GM18873 (cell line): Measurements from ENCODE around the gene NUDT16L1.

ENCODE experiments used
- ATAC-seq: cut with Tn5 transposase; IDR thresholded peaks from one replicate; pipeline ENCODE4 v1.9.1; 2021; ENCODE audit warnings: mild to moderate bottlenecking, moderate library complexity, moderate number of reproducible peaks; ENCODE audit not compliant: unreplicated experiment, low FRiP score

The NUDT16L1 gene

GRCh38 chr16:4681471-4682083, 11.8 kb upstream of the NUDT16L1 start:
- no peak for ATAC-seq

- ATAC-seq = no peak
These were observed 11.2 kb upstream of the NUDT16L1 start for GRCh38 chr16:4682084-4682591.

GRCh38 chr16:4682616-4683254, 10.6 kb upstream of the NUDT16L1 start:
- ATAC-seq = no peak

- no peak for ATAC-seq
These were observed 9.9 kb upstream of the NUDT16L1 start for GRCh38 chr16:4683255-4684057.

GRCh38 chr16:4684058-4684715, 9.2 kb upstream of the NUDT16L1 start:
- no peak for ATAC-seq

GRCh38 chr16:4684763-4685162, 8.6 kb upstream of the NUDT16L1 start:
- no peak for ATAC-seq

- no peak for ATAC-seq
These were observed 8.1 kb upstream of the NUDT16L1 start for GRCh38 chr16:4685292-4685691.

- no peak for ATAC-seq
These were observed 7.4 kb upstream of the NUDT16L1 start for GRCh38 chr16:4685776-4686496.

- ATAC-seq = no peak
These were observed 6.7 kb upstream of the NUDT16L1 start for GRCh38 chr16:4686497-4687210.

- ATAC-seq = no peak
These were observed 5.9 kb upstream of the NUDT16L1 start for GRCh38 chr16:4687416-4687815.

- ATAC-seq = no peak
These were observed 5.3 kb upstream of the NUDT16L1 start for GRCh38 chr16:4687946-4688673.

GRCh38 chr16:4688674-4689045, 4.7 kb upstream of the NUDT16L1 start:
- no peak for ATAC-seq

GRCh38 chr16:4689091-4689671, 4.2 kb upstream of the NUDT16L1 start:
- no peak for ATAC-seq

GRCh38 chr16:4689864-4690704, 3.3 kb upstream of the NUDT16L1 start:
- no peak for ATAC-seq

- ATAC-seq = no peak
These were observed 2.3 kb upstream of the NUDT16L1 start for GRCh38 chr16:4690946-4691665.

- no peak for ATAC-seq
These were observed 1.5 kb upstream of the NUDT16L1 start for GRCh38 chr16:4691666-4692412.
